Activated T-cell treated with anti-CD3 and anti-CD28 coated beads, Interleukin-2, amount 50 U/mL, for 48 hours (primary cell): ENCODE measurements around the gene SOHLH1.
A peak's percentile ranks its signal among the peaks of the same experiment; 100 is the strongest.

Experiments used
- DNase-seq, 2 experiments: peaks; one replicate each; pipeline ENCODE4 v3.0.0-alpha.2; 2020

SOHLH1 gene

GRCh38 chr9:135729480-135729879, 30.2 kb upstream of the SOHLH1 start:
- DNase-seq, result no peak

- no peak for DNase-seq
Measured at GRCh38 chr9:135728436-135729110, 29.3 kb upstream of the SOHLH1 start.

GRCh38 chr9:135727257-135727875, 28.1 kb upstream of the SOHLH1 start:
- DNase-seq, result no peak

GRCh38 chr9:135726138-135726853, 27.0 kb upstream of the SOHLH1 start:
- no peak for DNase-seq

GRCh38 chr9:135724186-135724787, 25.0 kb upstream of the SOHLH1 start:
- DNase-seq, result no peak

- DNase-seq, result no peak
Measured at GRCh38 chr9:135722365-135722764, 23.1 kb upstream of the SOHLH1 start.

GRCh38 chr9:135719472-135719871, 20.2 kb upstream of the SOHLH1 start:
- DNase-seq, result no peak

- DNase-seq, result peak in 1 of 2 experiments; percentile 30
Measured at GRCh38 chr9:135718616-135719015, 19.3 kb upstream of the SOHLH1 start.

GRCh38 chr9:135717410-135717809, 18.1 kb upstream of the SOHLH1 start:
- no peak for DNase-seq

GRCh38 chr9:135716045-135716444, 16.8 kb upstream of the SOHLH1 start:
- DNase-seq, result no peak

- DNase-seq, result no peak
Measured at GRCh38 chr9:135715056-135715595, 15.8 kb upstream of the SOHLH1 start.

GRCh38 chr9:135714242-135715055, 15.2 kb upstream of the SOHLH1 start:
- no peak for DNase-seq

- no peak for DNase-seq
Measured at GRCh38 chr9:135712613-135713295, 13.5 kb upstream of the SOHLH1 start.

- no peak for DNase-seq
Measured at GRCh38 chr9:135711881-135712280, 12.6 kb upstream of the SOHLH1 start.

- DNase-seq, result no peak
Measured at GRCh38 chr9:135711391-135711790, 12.1 kb upstream of the SOHLH1 start.

- no peak for DNase-seq
Measured at GRCh38 chr9:135708164-135708563, 8.9 kb upstream of the SOHLH1 start.

- no peak for DNase-seq
Measured at GRCh38 chr9:135707252-135708138, 8.2 kb upstream of the SOHLH1 start.

GRCh38 chr9:135706288-135706687, 7.0 kb upstream of the SOHLH1 start:
- DNase-seq, result no peak

- no peak for DNase-seq
Measured at GRCh38 chr9:135705376-135705775, 6.1 kb upstream of the SOHLH1 start.

GRCh38 chr9:135704483-135704882, 5.2 kb upstream of the SOHLH1 start:
- no peak for DNase-seq

- DNase-seq, result no peak
Measured at GRCh38 chr9:135703726-135704125, 4.4 kb upstream of the SOHLH1 start.
